ENCODE results near the gene B4GALT1. TPM values are rescaled to one million over a fixed set of nuclear protein-coding genes. Genes with fewer than 3 reads are reported as not detected.
"Not testable (repeated sequence)": the region's sequence is repeated elsewhere in the genome, so short reads cannot be mapped to it uniquely, and the experiment has no call there.

The B4GALT1 gene
- total and polyA plus RNA-seq, 2 experiments from 2014 or later = 63.9 to 78.3 TPM

GRCh38 chr9:33161011-33161588 lies 6.0 kb downstream of the B4GALT1 start:
- peak; percentile 88 for DNase-seq (ENCODE audit: low spot score)
- peak overlapping the region; percentile 80 for H3K4me2 ChIP-seq
- H3K9me2 ChIP-seq (replicated peaks; ENCODE audit: insufficient read depth) = no peaks in the 10 kb centered on the region
- TF ChIP-seq CTCF (IDR thresholded peaks at IDR 0.05; ENCODE audit: poor library complexity) (no peak), EZH2phosphoT487 (IDR thresholded peaks at IDR 0.05; ENCODE audit: low read depth, severe bottlenecking, unreplicated experiment) (no peak), EZH2 (IDR thresholded peaks at IDR 0.05; ENCODE audit: borderline replicate concordance) (no peak)
- WGBS (ENCODE audit: low lambda C conversion rate, missing lambda C conversion rate) = 36% methylated on average over 5 of the region's 6 CpGs
- H3K9me3 ChIP-seq (ENCODE audit: low read depth) = no peaks in the 10 kb centered on the region
- H3K4me1 ChIP-seq (ENCODE audit: insufficient read depth) = peaks cover 80% of the 10 kb centered on the region
- no peak overlapping the region for H2AFZ ChIP-seq
- peaks cover 23% of the 10 kb centered on the region for H4K20me1 ChIP-seq (ENCODE audit: insufficient read depth, poor library complexity, severe bottlenecking)
- no peaks in the 10 kb centered on the region for H3K27me3 ChIP-seq
- H3K4me3 ChIP-seq = no peak overlapping the region
- no peaks in the 10 kb centered on the region for H3K36me3 ChIP-seq (replicated peaks; ENCODE audit: insufficient read depth, low read depth)
- H3K79me2 ChIP-seq = peaks cover 94% of the 10 kb centered on the region
- peak overlapping the region; percentile 97 for H3K27ac ChIP-seq

- Histone ChIP-seq H3K27ac (peak overlapping the region; percentile 97), H3K4me2 (peak overlapping the region; percentile 80)
- 79% methylated on average over 9 of the region's 9 CpGs for WGBS (ENCODE audit: low lambda C conversion rate, missing lambda C conversion rate)
Measured at GRCh38 chr9:33160446-33160845, 6.7 kb downstream of the B4GALT1 start.

GRCh38 chr9:33159777-33160127 lies 7.4 kb downstream of the B4GALT1 start:
- Histone ChIP-seq H4K20me1 (ENCODE audit: insufficient read depth, poor library complexity, severe bottlenecking) (peaks cover 23% of the 10 kb centered on the region), H3K4me2 (peak overlapping the region; percentile 80), H3K4me3 (no peak overlapping the region), H2AFZ (no peak overlapping the region), H3K36me3 (replicated peaks; ENCODE audit: insufficient read depth, low read depth) (no peaks in the 10 kb centered on the region), H3K27me3 (no peaks in the 10 kb centered on the region), H3K27ac (peak overlapping the region; percentile 97), H3K79me2 (peaks cover 94% of the 10 kb centered on the region), H3K9me2 (replicated peaks; ENCODE audit: insufficient read depth) (no peaks in the 10 kb centered on the region), H3K4me1 (ENCODE audit: insufficient read depth) (peaks cover 80% of the 10 kb centered on the region), H3K9me3 (ENCODE audit: low read depth) (no peaks in the 10 kb centered on the region)
- TF ChIP-seq CTCF (IDR thresholded peaks at IDR 0.05; ENCODE audit: poor library complexity) (no peak), EZH2phosphoT487 (IDR thresholded peaks at IDR 0.05; ENCODE audit: low read depth, severe bottlenecking, unreplicated experiment) (no peak), EZH2 (IDR thresholded peaks at IDR 0.05; ENCODE audit: borderline replicate concordance) (no peak)
- DNase-seq (ENCODE audit: low spot score) = no peak
- 28% methylated on average over 1 of the region's 1 CpG for WGBS (ENCODE audit: low lambda C conversion rate, missing lambda C conversion rate)

More at GRCh38 chr9:33160446-33160845, 6.7 kb downstream of the B4GALT1 start:
- H3K36me3 ChIP-seq (replicated peaks; ENCODE audit: insufficient read depth, low read depth); H3K27me3 ChIP-seq; H3K9me2 ChIP-seq (replicated peaks; ENCODE audit: insufficient read depth); DNase-seq (ENCODE audit: low spot score); H3K4me3 ChIP-seq; H2AFZ ChIP-seq; H3K9me3 ChIP-seq (ENCODE audit: low read depth): not testable (repeated sequence)
- Histone ChIP-seq H4K20me1 (ENCODE audit: insufficient read depth, poor library complexity, severe bottlenecking) (peaks cover 23% of the 10 kb centered on the region), H3K79me2 (peaks cover 94% of the 10 kb centered on the region), H3K4me1 (ENCODE audit: insufficient read depth) (peaks cover 80% of the 10 kb centered on the region)

- TF ChIP-seq EZH2 (IDR thresholded peaks at IDR 0.05; ENCODE audit: borderline replicate concordance) = no peak
- peaks cover 94% of the 10 kb centered on the region for H3K79me2 ChIP-seq
Measured at GRCh38 chr9:33158843-33159776, 8.0 kb downstream of the B4GALT1 start.

More at GRCh38 chr9:33158843-33159776, 8.0 kb downstream of the B4GALT1 start:
- no peak overlapping the region for H2AFZ ChIP-seq
- DNase-seq (ENCODE audit: low spot score) = peak; percentile 46
- H3K9me2 ChIP-seq (replicated peaks; ENCODE audit: insufficient read depth) = no peaks in the 10 kb centered on the region
- no peaks in the 10 kb centered on the region for H3K27me3 ChIP-seq
- H3K27ac ChIP-seq = peak overlapping the region; percentile 97
- 57% methylated on average over 9 of the region's 9 CpGs for WGBS (ENCODE audit: low lambda C conversion rate, missing lambda C conversion rate)
- peak overlapping the region; percentile 80 for H3K4me2 ChIP-seq
- no peaks in the 10 kb centered on the region for H3K9me3 ChIP-seq (ENCODE audit: low read depth)
- H4K20me1 ChIP-seq (ENCODE audit: insufficient read depth, poor library complexity, severe bottlenecking) = peaks cover 29% of the 10 kb centered on the region
- no peak overlapping the region for H3K4me3 ChIP-seq
- H3K4me1 ChIP-seq (ENCODE audit: insufficient read depth) = peaks cover 73% of the 10 kb centered on the region
- no peaks in the 10 kb centered on the region for H3K36me3 ChIP-seq (replicated peaks; ENCODE audit: insufficient read depth, low read depth)

All from hepatocyte (in vitro differentiated cells).